Urinary bladder (tissue), 4 donors: Measurements from ENCODE around the gene NUP107. TPM values are rescaled to one million over a fixed set of nuclear protein-coding genes. Genes with fewer than 3 reads are reported as not detected.

ENCODE experiments used
- DNase-seq: peaks from one replicate; pipeline ENCODE4 v3.0.0-alpha.2; 2015; ENCODE audit errors: extremely low spot score
- H3K27ac ChIP-seq: one replicate; pipeline ENCODE4 v1.5.1; 2013; ENCODE audit warnings: low read depth, mild to moderate bottlenecking, moderate library complexity
- H3K36me3 ChIP-seq: one replicate; pipeline ENCODE4 v1.6.1; 2013; ENCODE audit warnings: mild to moderate bottlenecking, moderate library complexity; ENCODE audit not compliant: insufficient read depth
- H3K4me1 ChIP-seq: one replicate; pipeline ENCODE4 v1.6.1; 2013; ENCODE audit warnings: mild to moderate bottlenecking, moderate library complexity; ENCODE audit not compliant: insufficient read depth
- H3K4me3 ChIP-seq: one replicate; pipeline ENCODE4 v1.5.1; 2013; ENCODE audit warnings: low read depth, low read length
- WGBS: extraction: QIAGEN DNeasy Blood & Tissue Kit; methylation state at CpG from one replicate; pipeline ENCODE4 v1.1.7; 2013; 5-methylcytosine and 5-hydroxymethylcytosine counted together
- polyA plus RNA-seq: library from polyadenylated mRNA; stranded (reverse); fragments of 200-250 nt; gene quantifications from one replicate; pipeline ENCODE4 v1.2.3, GENCODE V29; 2013
- total RNA-seq: library from RNA; depleted of rRNA; stranded (reverse); fragments of >200 nt; gene quantifications from one replicate; pipeline ENCODE4 v1.2.3, GENCODE V29; 2014
- donor health status: healthy with polysubstance abuse.
- donor health status: healthy.

Gene NUP107
- total and polyA plus RNA-seq, 2 donors, result 19.4 to 85.9 TPM

- no peak for DNase-seq
- Histone ChIP-seq H3K27ac (no peak overlapping the region), H3K4me3 (no peak overlapping the region), H3K4me1 (peaks cover under 1% of the 10 kb centered on the region), H3K36me3 (no peaks in the 10 kb centered on the region)
- WGBS, result 93% methylated on average over 13 of the region's 13 CpGs
Observed at GRCh38 chr12:68790081-68790951, 103.5 kb downstream of the NUP107 start.

DNA sequence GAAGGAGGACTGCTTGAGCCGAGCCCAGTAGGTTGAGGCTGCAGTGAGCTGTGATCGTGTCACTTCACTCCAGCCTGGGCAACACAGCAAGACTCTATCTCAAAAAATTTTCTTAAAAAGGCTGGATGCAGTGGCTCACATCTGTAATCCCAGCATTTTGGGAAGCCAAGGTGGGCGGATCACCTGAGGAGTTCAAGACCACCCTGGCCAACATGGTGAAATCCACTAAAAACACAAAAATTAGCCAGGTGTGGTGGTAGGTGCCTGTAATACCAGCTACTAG is 104.1 kb downstream of the NUP107 start:
- no peaks in the 10 kb centered on the region for H3K4me1 ChIP-seq
- no peak overlapping the region for H3K4me3 ChIP-seq
- WGBS, result 63% methylated on average over 3 of the region's 3 CpGs
- DNase-seq, result no peak
- no peaks in the 10 kb centered on the region for H3K36me3 ChIP-seq
- H3K27ac ChIP-seq, result no peak overlapping the region

- DNase-seq, result no peak
- no peak overlapping the region for H3K27ac ChIP-seq
- H3K4me1 ChIP-seq, result no peaks in the 10 kb centered on the region
- WGBS, result 98% methylated on average over 2 of the region's 2 CpGs
- H3K4me3 ChIP-seq, result no peak overlapping the region
- no peaks in the 10 kb centered on the region for H3K36me3 ChIP-seq
Observed at GRCh38 chr12:68791897-68792481, 105.2 kb downstream of the NUP107 start.

- no peaks in the 10 kb centered on the region for H3K36me3 ChIP-seq
- H3K27ac ChIP-seq, result no peak overlapping the region
- no peak for DNase-seq
- H3K4me3 ChIP-seq, result no peak overlapping the region
- no peaks in the 10 kb centered on the region for H3K4me1 ChIP-seq
- WGBS, result 74% methylated on average over 2 of the region's 2 CpGs
Observed at GRCh38 chr12:68792952-68793351, 106.2 kb downstream of the NUP107 start.

- H3K36me3 ChIP-seq, result no peaks in the 10 kb centered on the region
- no peaks in the 10 kb centered on the region for H3K4me1 ChIP-seq
- H3K4me3 ChIP-seq, result no peak overlapping the region
- H3K27ac ChIP-seq, result no peak overlapping the region
- no peak for DNase-seq
- WGBS, result 95% methylated on average over 4 of the region's 4 CpGs
Observed at GRCh38 chr12:68793436-68793835, 106.7 kb downstream of the NUP107 start.

- Histone ChIP-seq H3K4me1 (no peaks in the 10 kb centered on the region), H3K36me3 (no peaks in the 10 kb centered on the region), H3K4me3 (no peak overlapping the region), H3K27ac (no peak overlapping the region)
- no peak for DNase-seq
- WGBS, result 93% methylated on average over 4 of the region's 4 CpGs
Observed at GRCh38 chr12:68793975-68794652, 107.3 kb downstream of the NUP107 start.

- 96% methylated on average over 3 of the region's 3 CpGs for WGBS
- Histone ChIP-seq H3K27ac (no peak overlapping the region), H3K36me3 (no peaks in the 10 kb centered on the region), H3K4me1 (no peaks in the 10 kb centered on the region), H3K4me3 (no peak overlapping the region)
- DNase-seq, result no peak
Observed at GRCh38 chr12:68794653-68795251, 108.0 kb downstream of the NUP107 start.

Other genes starting within 250 kb of the NUP107 start
- 302 TPM for gene RAP1B, start 76.1 kb upstream of the NUP107 start, total RNA-seq
- gene RAP1B, start 76.1 kb upstream of the NUP107 start, polyA plus RNA-seq, result 145 TPM
- gene SLC35E3, start 59.2 kb downstream of the NUP107 start, total RNA-seq, result 9.0 TPM
- gene SLC35E3, start 59.2 kb downstream of the NUP107 start, polyA plus RNA-seq, result 4.5 TPM
- 98.0 TPM for gene MDM2, start 121.2 kb downstream of the NUP107 start, total RNA-seq
- 14.9 TPM for gene MDM2, start 121.2 kb downstream of the NUP107 start, polyA plus RNA-seq
- 24.6 TPM for gene CPM, start 246.2 kb downstream of the NUP107 start, total RNA-seq
- 14.3 TPM for gene CPM, start 246.2 kb downstream of the NUP107 start, polyA plus RNA-seq